Hindlimb muscle (tissue), 1 donor: Measurements from ENCODE around the gene HIVEP2. TPM values are rescaled to one million over a fixed set of nuclear protein-coding genes. Genes with fewer than 3 reads are reported as not detected.
"Not testable (repeated sequence)": the region's sequence is repeated elsewhere in the genome, so short reads cannot be mapped to it uniquely, and the experiment has no call there.

Experiments used
- DNase-seq: peaks from one replicate; pipeline ENCODE4 v3.0.0-alpha.2; 2013
- polyA plus RNA-seq: library from polyadenylated mRNA; unstranded; fragments of 120-200 nt; gene quantifications from one replicate; pipeline ENCODE4 v1.2.1, GENCODE V29; 2013; ENCODE audit not compliant: insufficient read length

The HIVEP2 gene, protein sequence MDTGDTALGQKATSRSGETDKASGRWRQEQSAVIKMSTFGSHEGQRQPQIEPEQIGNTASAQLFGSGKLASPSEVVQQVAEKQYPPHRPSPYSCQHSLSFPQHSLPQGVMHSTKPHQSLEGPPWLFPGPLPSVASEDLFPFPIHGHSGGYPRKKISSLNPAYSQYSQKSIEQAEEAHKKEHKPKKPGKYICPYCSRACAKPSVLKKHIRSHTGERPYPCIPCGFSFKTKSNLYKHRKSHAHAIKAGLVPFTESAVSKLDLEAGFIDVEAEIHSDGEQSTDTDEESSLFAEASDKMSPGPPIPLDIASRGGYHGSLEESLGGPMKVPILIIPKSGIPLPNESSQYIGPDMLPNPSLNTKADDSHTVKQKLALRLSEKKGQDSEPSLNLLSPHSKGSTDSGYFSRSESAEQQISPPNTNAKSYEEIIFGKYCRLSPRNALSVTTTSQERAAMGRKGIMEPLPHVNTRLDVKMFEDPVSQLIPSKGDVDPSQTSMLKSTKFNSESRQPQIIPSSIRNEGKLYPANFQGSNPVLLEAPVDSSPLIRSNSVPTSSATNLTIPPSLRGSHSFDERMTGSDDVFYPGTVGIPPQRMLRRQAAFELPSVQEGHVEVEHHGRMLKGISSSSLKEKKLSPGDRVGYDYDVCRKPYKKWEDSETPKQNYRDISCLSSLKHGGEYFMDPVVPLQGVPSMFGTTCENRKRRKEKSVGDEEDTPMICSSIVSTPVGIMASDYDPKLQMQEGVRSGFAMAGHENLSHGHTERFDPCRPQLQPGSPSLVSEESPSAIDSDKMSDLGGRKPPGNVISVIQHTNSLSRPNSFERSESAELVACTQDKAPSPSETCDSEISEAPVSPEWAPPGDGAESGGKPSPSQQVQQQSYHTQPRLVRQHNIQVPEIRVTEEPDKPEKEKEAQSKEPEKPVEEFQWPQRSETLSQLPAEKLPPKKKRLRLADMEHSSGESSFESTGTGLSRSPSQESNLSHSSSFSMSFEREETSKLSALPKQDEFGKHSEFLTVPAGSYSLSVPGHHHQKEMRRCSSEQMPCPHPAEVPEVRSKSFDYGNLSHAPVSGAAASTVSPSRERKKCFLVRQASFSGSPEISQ (N-terminal part only)
- 20.8 TPM for polyA plus RNA-seq

DNA sequence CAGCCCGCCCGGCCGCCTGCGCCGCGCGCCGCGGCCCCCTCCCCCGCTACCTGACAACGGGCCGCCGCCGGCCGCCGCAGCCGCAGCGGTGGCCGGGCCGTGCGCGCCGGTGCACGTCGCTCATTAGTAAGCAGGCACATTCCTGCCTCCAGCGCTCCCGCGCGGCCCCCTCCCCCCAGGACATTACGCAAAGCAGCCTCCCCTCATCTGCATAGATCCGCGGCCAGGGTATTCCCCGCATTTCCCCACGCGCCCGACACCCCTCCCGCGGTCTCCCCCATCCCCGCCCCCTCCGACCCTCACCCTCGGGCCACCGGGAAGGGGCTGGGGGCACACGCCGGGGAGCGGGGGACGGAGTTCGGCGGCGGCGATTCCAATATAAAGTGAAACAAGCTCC, at the start of gene HIVEP2:
TSS of gene HIVEP2 (minus strand) at position 128 of the 397 bp plus-strand sequence. CDS start 170,438 bp downstream, outside the sequence.
- DNase-seq, result peak; percentile 85

DNA sequence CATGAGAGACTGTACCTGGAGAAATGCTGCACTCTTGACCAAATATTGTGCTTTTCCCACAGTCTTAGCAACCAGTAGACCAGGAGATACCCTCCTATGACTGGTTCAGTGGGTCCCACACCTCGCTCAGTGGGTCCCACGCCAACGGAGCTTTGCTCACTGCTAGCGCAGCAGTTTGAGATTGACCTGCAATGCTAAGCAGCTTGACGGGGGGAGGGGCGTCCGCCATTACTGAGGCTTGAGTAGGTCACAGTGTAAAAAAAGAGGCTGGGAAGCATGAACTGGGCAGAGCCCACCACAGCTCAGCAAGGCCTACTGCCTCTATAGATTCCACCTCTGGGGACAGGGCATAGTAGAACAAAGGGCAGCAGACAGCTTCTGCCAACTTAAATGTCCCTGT, 49.0 kb upstream of the HIVEP2 start:
- DNase-seq, result no peak

DNA sequence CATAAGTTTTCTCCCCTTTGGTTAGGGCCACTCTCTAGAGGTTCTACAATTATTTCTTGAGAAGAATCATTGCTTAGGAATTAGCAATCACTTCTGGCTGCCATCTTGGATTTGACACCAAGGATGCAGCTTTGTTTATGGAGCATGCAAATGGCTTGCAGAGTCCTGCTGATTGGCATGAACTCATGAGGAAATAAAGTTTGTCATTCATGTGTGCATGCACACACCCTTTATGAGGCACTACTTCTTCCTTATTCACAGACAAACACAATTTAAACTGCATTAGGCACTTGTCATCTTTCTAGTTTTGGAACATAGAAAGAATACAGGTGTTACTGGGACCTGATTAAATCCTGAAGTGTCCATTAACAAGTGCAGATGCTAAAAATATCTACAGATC, 42.5 kb upstream of the HIVEP2 start:
- no peak for DNase-seq

DNA sequence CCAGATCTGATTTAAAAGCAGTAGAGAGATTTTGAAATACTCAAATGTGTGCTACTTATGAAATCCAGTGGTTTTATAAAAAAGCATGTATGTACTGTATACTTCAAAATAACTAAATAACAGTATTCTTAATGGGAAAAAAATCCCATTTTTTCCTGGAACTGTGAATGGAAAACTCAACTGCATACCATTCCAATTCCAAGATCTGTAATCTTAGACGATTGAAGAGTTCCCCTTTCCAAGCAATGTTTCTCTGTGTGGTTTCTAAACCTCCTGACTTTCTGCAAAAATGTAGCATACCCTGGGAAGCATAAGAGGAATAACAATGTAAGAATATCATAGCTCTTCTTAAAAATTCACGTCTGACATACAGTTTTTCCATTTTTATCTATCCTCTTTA, 40.3 kb upstream of the HIVEP2 start:
- DNase-seq, result peak; percentile 71

DNA sequence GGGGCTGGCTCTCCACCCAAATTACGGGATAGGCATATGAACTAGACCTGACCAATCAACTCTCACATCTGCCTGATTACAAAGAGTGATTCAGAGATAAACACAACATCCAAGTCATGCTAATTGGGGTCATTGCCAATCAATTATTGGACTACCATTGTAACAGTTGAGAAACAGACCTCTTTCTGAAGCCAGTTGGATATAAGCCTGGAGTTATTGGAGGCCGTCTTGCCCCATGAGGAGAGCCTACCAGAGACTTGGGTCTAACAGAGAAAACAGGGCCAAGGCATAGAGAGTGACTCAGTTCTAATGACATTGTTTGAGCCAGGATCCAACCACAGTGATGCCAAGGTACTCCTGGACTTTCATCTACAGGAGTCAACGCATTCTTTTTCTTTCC, 39.4 kb upstream of the HIVEP2 start:
- DNase-seq, result no peak

DNA sequence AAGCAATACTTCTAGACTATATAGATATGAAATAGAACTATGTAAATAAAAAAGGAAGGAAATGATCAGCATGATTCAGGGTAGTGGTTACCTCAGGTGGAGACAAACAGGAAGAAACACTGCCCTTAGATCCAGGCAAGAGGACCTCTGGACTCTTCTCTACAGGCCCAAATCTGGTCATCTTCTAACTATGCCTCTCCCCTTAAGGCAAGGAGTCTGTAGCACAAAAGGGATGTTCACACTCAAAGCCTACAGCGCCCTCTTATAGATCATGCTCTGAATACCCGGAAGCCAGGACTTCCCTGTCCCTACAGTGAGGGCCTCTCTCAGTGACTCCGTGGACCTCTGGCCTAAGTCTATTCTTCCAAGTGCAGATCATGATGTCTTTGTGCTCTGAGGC, 30.4 kb upstream of the HIVEP2 start:
- DNase-seq, result no peak

DNA sequence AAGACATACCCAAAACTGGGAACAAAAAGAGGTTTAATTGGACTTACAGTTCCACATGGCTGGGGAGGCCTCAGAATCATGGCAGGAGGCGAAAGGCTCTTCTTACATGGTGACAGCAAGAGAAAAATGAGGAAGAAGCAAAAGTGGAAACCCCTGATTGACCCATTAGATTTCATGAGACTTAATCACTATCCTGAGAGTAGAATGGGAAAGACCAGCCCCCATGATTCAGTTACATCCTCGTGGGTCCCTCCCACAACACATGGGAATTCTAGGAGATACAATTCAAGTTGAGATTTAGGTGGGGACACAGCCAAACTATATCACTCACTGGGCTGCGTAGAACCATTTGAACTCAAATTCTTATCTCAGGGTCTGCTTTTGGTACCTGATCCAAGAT, 26.0 kb upstream of the HIVEP2 start:
- not testable (repeated sequence) for DNase-seq

DNA sequence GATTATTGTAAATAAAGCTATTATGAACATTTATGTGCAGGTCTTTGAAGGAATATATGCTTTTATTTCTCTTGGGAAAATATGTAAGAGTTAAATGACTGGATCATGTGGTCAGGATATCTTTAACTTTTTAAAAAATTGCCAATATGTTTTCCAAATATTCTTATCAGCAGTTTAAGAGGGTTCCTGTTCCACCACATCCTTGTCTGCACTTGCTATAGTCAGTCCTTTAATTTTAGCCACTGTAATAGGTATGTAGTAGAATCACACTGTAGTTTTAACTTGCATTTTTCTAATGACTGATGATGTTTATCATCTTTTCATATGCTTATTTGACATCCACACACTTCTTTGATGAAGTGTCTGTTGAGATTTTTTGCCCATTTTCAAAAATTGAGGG, 23.6 kb upstream of the HIVEP2 start:
- no peak for DNase-seq

DNA sequence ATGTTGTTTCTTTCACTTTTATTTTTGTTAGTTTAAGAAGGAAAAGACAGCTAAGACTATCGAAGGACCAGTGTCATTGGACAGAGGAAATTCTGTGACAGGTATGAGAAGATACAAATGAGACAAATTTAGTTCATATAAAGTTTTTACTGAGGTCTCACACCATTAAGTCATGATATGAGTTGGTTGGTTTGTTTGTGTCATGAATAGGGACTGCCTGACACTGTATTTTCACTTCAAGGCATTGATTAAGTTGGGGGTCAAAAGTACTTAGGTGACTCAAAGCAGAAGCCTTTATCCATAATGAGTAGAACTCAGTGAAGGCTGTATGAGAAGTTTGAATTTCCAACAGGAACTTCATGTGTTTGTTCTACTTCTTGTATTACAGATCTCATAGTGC, 21.3 kb upstream of the HIVEP2 start:
- DNase-seq, result no peak

DNA sequence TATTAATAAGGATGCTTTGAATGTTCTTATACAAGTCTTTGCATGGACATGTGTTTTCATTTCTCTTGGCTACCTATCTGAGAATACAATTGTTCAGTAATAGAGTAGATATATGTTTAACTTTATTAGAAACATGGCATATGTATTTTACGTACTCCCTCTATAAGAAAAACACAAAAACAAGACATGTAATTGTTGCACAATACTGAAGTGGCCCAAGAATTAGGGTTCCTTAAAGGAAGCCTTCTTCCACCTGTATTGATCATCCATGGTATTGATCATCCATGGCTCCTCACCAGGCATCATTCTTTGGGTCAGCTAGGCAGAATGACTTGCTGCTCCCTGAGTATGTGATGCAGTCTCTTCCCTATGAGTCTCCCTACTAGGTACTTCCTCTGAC, 20.2 kb upstream of the HIVEP2 start:
- no peak for DNase-seq

DNA sequence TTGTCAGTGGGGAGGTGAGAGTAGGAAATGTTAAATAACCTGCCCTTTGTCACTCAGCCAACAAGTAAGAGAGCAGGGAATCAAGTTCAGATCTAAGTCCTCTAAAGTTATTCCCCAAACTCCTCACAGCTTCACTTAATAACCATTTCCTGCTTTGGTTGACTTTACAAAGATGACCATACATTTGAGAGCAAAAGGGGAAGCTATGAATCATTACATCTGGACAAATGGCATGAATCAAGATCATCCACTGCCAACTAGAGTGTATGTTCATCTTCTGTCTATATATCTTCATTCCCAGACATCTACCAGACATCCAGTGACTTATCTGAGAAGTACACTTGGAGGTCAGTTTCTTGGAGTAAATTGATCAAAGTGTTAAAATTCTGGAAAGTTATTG, 15.1 kb upstream of the HIVEP2 start:
- DNase-seq, result no peak

DNA sequence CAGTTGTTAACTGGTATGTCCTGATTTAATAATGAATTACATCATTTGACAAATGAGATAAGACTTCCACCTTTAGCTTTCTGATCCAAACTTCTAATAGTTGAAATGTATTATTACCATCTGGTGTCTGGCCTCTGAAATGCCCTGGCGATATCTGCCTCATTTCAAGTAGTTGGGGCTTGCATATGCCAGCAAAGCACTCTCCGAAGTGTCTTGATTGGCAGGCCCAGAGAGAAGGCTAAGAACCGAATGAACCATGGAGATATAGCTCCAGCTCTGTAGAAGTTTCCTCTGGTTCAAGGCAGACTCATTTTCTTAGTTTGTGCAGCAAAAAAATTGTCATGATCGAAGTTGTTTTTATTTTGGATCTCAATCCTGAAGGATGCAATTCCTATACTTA, 13.4 kb upstream of the HIVEP2 start:
- DNase-seq, result no peak

DNA sequence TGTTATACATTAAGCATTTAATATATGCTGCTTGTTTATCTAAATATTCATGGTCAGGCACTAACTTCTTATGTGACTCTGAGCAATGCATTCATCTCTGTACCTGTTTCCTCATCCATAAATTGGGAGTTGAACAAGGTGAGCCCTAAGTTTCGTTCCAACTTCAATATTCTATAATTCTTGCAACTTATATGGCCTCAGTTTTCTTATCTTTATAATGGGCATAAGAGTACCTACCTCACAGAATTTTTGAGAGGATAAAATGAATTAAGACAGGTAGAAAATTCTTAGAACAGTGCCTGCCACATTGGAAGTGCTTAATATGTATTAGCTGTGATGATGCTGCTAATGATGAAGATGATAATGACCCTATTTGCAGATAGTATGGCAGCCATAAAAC, 11.8 kb upstream of the HIVEP2 start:
- DNase-seq, result no peak

DNA sequence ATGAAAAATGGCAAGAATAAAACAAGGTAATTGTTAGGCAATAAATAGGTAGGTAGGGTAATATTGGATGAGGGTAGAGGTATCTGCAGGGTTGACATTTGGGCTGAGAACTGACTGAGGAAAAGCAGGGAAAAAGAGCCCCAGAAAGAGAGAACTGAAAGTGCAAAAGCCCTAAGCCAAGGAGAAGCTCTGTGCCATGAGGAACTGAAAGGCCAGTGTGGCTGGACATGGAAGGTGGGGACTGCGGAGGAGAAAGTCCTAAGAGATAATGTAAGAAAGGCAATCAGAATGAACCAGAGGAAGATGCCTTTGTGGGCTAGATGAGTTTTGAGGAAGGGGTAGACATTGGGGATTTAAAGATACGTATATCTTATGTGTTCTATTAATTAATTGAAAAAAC, 9.9 kb upstream of the HIVEP2 start:
- no peak for DNase-seq

DNA sequence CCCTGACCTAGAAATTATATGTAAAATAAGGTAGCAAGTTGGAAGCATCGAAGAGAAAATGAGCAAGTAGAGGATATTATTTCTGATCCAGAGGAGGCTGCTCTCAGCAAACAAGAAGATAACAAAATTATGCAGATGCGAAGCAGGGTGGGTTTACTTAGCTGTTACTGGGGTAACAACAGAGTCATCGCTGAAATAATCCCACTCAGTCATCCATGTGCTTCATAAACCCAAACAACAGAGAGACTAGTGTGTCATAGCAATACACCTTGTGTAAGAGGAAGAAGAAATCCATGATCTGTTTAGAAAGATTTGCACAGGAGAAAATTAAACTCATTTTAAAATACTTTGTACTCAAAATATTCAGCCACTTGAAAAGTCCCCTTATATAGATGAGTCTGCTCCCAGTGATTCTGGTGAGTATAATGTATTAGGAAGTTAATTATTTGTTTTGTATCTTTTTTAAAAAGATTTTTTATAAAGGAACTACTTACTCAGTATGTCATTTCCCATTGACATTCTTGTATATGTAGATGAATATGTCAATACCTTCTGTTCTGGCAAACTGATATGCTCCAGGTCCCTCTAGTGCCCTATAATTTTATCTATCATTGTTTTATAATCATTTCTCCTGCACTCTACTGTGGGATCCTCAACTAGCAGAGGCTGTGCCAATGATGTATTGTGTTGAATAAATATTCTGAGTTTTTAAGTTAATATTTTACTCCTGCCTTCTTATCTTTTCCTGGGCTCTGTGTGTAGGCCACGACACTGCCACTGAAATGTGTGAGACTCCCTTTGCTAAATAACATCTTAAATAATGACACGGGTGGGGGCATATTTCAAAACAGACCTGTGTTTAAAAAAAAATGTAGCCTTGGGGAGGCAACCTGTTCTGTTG, 8.6 kb upstream of the HIVEP2 start:
- no peak for DNase-seq

DNA sequence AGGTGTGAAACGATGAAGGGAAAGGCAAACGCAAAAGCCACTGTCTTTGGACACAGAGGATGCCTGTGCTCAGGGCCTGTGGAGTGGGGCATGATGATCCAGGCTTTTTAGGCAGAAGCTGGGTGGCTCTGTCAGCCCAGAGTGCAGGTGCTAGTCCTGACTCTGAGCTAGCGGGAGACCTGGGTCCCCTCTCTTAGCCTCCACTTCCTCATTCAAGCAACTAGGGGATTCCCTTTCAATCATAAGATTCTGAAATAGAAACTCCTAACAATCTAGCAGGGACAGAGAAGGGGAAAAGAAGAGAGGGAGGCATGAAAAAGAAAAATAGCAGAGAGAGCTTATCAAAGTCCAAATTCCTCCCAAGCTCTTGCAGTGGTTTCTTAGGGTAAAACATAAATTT, 7.6 kb upstream of the HIVEP2 start:
- no peak for DNase-seq

DNA sequence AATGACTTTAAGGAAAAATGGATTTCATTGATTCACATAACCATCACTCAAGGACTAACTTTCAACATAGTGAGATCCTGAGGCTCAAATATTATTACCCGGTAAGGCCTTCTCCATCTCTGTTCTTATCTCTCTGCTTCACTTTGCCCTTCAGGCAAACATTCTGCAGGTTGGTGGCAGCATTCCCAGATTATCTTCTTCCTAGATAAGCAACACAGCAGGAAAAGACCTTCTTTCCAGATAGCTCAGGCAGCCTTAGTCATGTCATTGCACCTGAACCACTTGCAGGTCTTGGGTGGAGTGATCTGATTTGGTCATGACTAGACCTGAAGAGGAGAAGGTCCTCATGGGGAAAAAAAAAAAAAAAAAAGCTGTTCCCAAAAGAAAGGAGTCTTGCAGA, 5.3 kb upstream of the HIVEP2 start:
- no peak for DNase-seq

DNA sequence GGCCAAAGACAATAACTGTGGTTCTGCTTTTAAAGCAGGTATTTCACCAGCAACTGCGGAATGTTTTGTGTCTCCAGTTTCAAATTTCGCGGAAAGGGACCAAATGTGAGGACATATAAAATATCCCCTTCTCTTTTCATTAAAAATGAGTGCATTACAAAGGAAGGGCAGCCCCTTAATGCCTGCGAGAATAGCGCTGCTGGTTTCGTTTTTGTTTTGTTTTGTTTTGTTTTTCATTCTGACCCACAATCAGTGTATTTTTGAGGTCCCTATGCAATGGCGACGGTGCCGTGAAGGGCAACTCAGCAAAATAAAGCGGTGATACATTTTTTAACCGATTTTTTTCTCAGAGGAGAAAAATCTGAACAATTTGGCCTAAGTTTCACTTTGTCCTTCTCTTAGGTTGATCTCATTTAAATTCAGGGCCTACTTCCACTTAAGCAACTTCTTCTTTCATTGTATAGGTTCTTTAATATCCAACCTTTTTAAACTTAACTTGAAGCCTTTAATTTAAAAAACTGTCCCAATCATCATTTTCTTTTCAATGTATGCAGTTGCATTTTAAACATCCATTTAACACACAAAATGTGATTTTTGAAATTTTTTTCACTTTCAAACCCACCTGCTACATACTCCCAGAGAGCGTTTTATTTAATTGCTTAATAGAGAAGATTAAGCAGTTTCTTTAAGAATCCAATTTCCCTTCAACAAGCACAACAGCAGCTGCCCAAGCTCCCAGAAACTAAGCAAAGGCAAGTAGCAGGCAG, 2.9 kb upstream of the HIVEP2 start:
- no peak for DNase-seq

DNA sequence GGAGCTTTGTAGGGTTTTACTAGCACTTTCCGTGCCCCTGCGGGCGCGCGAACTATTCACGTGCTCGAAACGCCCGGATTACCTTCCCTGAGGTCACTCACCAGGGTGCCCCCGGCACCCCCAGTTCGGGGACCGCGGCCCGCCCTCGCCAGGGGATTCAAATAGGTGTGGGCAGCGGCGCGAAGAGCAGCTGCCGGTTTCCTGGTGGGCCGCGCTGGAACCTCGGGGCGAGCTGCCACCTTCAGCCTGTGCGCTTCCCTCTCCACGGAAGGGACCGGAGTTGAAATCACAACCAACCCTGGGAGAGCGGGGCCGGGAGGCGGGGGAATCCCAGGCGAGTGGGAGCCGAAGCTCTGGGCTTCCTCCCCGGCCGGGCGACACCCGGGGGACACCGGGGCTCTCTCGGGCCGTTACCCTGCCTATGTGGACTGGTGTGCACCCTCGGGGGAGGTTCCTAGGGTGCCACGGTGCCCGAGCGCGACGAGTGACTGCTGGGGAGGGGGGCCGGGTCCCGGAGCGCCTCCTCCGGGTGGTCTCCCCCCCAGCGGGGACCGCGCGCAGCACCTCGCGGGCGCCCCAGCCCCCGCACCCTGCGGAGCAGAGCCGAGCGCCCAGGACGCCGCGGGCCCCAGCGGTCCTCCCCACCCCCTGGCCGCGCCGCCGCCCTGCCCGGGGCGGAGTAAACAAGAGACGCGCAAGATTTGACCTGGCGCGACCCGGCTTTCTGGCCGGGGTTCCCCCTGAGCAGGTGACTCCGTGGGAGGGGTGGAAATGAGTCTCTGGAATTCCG, 2.1 kb upstream of the HIVEP2 start:
- DNase-seq, result peak; percentile 86

DNA sequence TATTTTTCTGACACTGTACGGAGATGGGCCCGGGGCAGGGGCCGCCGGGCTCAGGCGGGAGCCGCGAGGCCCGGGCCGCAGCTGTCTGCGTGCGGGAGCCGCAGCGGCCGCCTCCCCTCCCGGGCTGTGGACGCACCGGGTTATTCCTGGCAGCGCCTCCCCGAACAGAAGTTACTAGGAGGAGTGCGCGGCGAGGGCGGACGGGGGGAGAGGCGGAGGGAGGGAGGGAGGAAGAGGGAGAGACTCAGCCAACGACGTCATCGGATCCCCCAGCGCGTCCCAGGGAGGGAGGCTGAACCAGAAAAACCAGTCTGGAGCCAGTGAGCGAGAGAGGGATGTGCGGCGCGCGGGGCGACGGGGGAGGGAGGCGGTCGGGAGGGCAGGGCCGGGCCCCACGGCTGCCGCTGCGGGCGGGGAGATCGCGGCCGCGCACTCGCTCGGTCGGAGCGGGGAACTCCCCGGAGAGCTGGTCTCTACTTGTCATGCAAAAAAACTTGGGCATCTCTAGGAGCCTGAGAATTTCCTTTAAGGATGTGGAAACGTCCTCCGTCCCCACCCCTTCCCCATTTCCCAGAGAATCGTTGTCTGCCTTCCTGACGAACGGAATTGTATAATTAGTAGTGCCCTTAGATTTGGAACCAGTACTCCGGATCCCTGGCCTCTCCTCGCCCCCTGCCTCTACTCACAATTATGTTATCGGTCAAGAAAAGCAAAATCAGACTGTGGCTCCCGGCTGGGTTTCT, 1.4 kb upstream of the HIVEP2 start:
- peak; percentile 98 for DNase-seq
